Measurements from ENCODE around the gene OR6C6. TPM values are rescaled to one million over a fixed set of nuclear protein-coding genes. Genes with fewer than 3 reads are reported as not detected.
"Not testable (repeated sequence)": the region's sequence is repeated elsewhere in the genome, so short reads cannot be mapped to it uniquely, and the experiment has no call there.

OR6C6 gene
- total RNA-seq (not detected), polyA plus RNA-seq (not detected)

DNA sequence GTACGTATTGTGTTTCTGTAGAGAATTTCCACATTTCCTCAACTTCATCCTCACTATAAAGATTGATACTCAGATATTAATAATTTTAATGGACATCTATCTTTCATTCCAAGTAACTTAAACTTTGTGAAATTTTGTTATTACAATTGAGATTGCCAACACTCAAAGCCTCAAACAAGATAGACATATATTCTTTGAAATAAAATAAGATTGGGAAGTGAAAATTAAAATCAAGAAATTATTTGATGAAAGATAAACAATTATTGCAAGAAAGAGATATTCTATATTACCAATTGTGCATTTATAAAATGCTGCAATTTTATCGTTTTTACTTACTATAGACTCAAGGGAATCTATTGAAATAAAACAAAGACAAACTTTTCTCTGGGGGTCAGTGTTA, at the start of gene OR6C6:
OR6C6 (minus strand) TSS at position 101 of the 400 bp plus-strand sequence. CDS start 1,337 bp downstream, outside the sequence.
- H3K27me3 ChIP-seq (ENCODE audit: insufficient read depth, low read length, poor library complexity, severe bottlenecking), result no peaks in the 10 kb centered on the region
- peaks cover 5 to 45% of the 10 kb centered on the region in 2 donors for H3K27me3 Mint-ChIP-seq
- no peak for DNase-seq
- no peak within 1 kb of the TSS for H3K4me3 ChIP-seq (ENCODE audit: low read length)
- H3K4me3 Mint-ChIP-seq, result no peak within 1 kb of the TSS
- no peaks in the 10 kb centered on the region for H3K36me3 ChIP-seq (ENCODE audit: insufficient read depth, low read length)
- H3K9me3 Mint-ChIP-seq, result peaks cover 0 to 3% (median 0%) of the 10 kb centered on the region in 5 donors
- H3K27ac Mint-ChIP-seq, result no peak within 1 kb of the TSS
- no peaks in the 10 kb centered on the region for H3K36me3 Mint-ChIP-seq
- no peaks in the 10 kb centered on the region for H3K4me1 ChIP-seq (ENCODE audit: insufficient read depth, low read length)
- no peaks in the 10 kb centered on the region for H3K4me1 Mint-ChIP-seq
- POLR2A ChIA-PET, result no interaction called here
- H3K27ac ChIP-seq (ENCODE audit: low read depth, low read length), result no peak within 1 kb of the TSS
- CTCF ChIA-PET, result no interaction called here
- no peaks in the 10 kb centered on the region for H3K9me3 ChIP-seq (ENCODE audit: low read length)

DNA sequence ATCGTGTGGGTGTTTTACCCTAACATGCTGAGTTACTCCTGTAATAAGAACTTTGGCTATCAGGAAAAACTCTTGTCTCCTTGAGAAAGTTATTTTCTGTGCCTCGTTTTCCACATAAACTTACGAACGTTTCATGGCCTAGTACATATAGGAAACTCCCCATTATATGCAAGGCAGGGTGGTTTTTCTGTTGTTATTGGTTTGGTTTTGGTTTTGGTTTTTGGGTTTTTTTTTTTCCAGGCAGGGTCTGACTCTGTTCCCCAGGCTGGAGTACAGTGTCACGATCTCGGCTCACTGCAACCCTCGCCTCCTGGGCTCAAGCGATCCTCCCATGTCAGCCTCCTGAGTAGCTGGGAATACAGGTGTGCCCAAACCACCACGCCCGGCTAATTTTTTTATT, 39.6 kb upstream of the OR6C6 start:
- no peaks in the 10 kb centered on the region for H3K36me3 Mint-ChIP-seq
- Histone ChIP-seq H3K27ac (ENCODE audit: low read depth, low read length) (no peak overlapping the region), H3K4me1 (ENCODE audit: insufficient read depth, low read length) (no peaks in the 10 kb centered on the region), H3K9me3 (ENCODE audit: low read length) (no peaks in the 10 kb centered on the region), H3K4me3 (ENCODE audit: low read length) (no peak overlapping the region), H3K27me3 (ENCODE audit: insufficient read depth, low read length, poor library complexity, severe bottlenecking) (no peaks in the 10 kb centered on the region), H3K36me3 (ENCODE audit: insufficient read depth, low read length) (no peaks in the 10 kb centered on the region)
- peaks cover 9 to 23% of the 10 kb centered on the region in 2 donors for H3K27me3 Mint-ChIP-seq
- POLR2A ChIA-PET, result no interaction called here
- no peaks in the 10 kb centered on the region for H3K9me3 Mint-ChIP-seq
- no peak overlapping the region for H3K27ac Mint-ChIP-seq
- CTCF ChIA-PET, result no interaction called here
- H3K4me1 Mint-ChIP-seq, result no peaks in the 10 kb centered on the region
- no peak overlapping the region for H3K4me3 Mint-ChIP-seq
- DNase-seq, result no peak

DNA sequence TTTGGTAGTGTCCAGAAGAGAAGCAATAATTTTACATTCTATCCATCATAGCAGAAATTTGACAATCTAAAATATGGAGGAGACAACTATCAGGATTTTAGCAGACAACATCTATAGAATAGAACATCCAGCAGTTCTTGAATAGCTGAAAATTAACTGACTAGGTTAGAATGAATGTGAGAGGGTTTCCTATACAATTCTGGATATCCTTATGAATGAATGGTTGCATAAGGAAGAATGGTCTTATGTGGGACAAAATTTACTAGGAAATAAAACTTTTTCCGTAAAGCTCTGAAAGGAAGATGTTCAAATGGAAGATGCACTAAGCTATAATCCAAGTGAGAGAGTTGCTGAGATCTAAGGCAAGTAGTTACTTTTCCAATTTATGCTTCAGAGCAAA, 34.1 kb upstream of the OR6C6 start, which contains the start of gene OR6C3:
OR6C3 (plus strand) TSS at position 301 of the 400 bp plus-strand sequence. CDS start 955 bp downstream, outside the sequence.
- H3K27ac Mint-ChIP-seq, result no peak within 1 kb of the TSS
- POLR2A ChIA-PET, result no interaction called here

DNA sequence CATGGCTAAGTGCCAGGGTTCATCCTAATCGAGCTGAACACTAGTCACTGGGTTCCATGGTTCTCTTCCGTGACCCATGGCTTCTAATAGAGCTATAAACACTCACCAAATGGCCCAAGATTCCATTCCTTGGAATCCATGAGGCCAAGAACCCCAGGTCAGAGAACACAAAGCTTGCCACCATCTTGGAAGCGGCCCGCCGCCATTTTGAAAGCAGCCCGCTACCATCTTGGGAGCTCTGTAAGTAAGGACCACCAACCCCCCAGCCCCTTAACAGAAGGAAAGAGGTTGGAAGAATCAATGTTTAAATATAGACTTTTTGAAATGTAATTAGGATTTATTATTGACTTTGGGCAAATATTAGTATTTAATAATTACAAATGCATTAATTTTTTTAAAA, 29.4 kb upstream of the OR6C6 start:
- H3K36me3 ChIP-seq (ENCODE audit: insufficient read depth, low read length); H3K4me1 ChIP-seq (ENCODE audit: insufficient read depth, low read length); H3K9me3 Mint-ChIP-seq; H3K9me3 ChIP-seq (ENCODE audit: low read length); DNase-seq; H3K4me3 Mint-ChIP-seq; POLR2A ChIA-PET; H3K4me3 ChIP-seq (ENCODE audit: low read length); H3K36me3 Mint-ChIP-seq; H3K4me1 Mint-ChIP-seq; H3K27ac ChIP-seq (ENCODE audit: low read depth, low read length); H3K27me3 ChIP-seq (ENCODE audit: insufficient read depth, low read length, poor library complexity, severe bottlenecking); CTCF ChIA-PET: not testable (repeated sequence)
- Mint-ChIP-seq H3K27ac (peak overlapping the region in 1 of 8 donors; percentile 33), H3K27me3 (peaks cover 11 to 30% of the 10 kb centered on the region in 2 donors)

More for the DNA sequence above, 34.1 kb upstream of the OR6C6 start, which contains the start of gene OR6C3:
- Mint-ChIP-seq H3K4me1 (no peaks in the 10 kb centered on the region), H3K9me3 (no peaks in the 10 kb centered on the region), H3K4me3 (no peak within 1 kb of the TSS), H3K36me3 (no peaks in the 10 kb centered on the region), H3K27me3 (peaks cover 14 to 15% of the 10 kb centered on the region in 2 donors)
- CTCF ChIA-PET, result no interaction called here
- no peak for DNase-seq
- Histone ChIP-seq H3K27ac (ENCODE audit: low read depth, low read length) (no peak within 1 kb of the TSS), H3K9me3 (ENCODE audit: low read length) (no peaks in the 10 kb centered on the region), H3K4me1 (ENCODE audit: insufficient read depth, low read length) (no peaks in the 10 kb centered on the region), H3K4me3 (ENCODE audit: low read length) (no peak within 1 kb of the TSS), H3K36me3 (ENCODE audit: insufficient read depth, low read length) (no peaks in the 10 kb centered on the region), H3K27me3 (ENCODE audit: insufficient read depth, low read length, poor library complexity, severe bottlenecking) (no peaks in the 10 kb centered on the region)

DNA sequence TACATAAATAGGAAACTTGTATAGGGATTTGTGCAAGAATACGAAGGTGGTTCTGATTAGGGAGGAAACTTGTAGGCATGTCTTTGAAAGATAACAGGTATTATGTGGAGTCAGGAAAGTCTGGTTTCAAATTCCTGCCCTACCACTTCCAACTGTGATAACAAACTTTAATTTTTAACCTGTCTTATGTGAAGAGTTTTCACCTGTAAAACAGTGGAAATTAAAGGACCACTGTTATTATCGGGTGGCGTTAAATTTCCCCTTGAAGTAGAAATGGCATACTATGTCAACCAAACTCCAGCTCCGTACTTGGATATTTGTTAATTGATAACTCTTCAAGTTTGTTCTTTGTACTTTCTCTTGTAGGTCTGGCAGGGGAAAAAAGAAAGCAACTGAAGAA, 23.8 kb upstream of the OR6C6 start:
- no peak overlapping the region for H3K4me3 ChIP-seq (ENCODE audit: low read length)
- peaks cover 8 to 45% of the 10 kb centered on the region in 2 donors for H3K27me3 Mint-ChIP-seq
- H3K36me3 Mint-ChIP-seq, result no peaks in the 10 kb centered on the region
- H3K27ac ChIP-seq (ENCODE audit: low read depth, low read length), result no peak overlapping the region
- no peak overlapping the region for H3K4me3 Mint-ChIP-seq
- no peaks in the 10 kb centered on the region for H3K4me1 Mint-ChIP-seq
- H3K9me3 ChIP-seq (ENCODE audit: low read length), result no peaks in the 10 kb centered on the region
- ChIA-PET CTCF (no interaction called here), POLR2A (no interaction called here)
- H3K27ac Mint-ChIP-seq, result no peak overlapping the region
- H3K9me3 Mint-ChIP-seq, result peaks cover 0 to 4% (median 1%) of the 10 kb centered on the region in 5 donors
- no peaks in the 10 kb centered on the region for H3K36me3 ChIP-seq (ENCODE audit: insufficient read depth, low read length)
- no peak for DNase-seq
- H3K4me1 ChIP-seq (ENCODE audit: insufficient read depth, low read length), result no peaks in the 10 kb centered on the region
- no peaks in the 10 kb centered on the region for H3K27me3 ChIP-seq (ENCODE audit: insufficient read depth, low read length, poor library complexity, severe bottlenecking)

DNA sequence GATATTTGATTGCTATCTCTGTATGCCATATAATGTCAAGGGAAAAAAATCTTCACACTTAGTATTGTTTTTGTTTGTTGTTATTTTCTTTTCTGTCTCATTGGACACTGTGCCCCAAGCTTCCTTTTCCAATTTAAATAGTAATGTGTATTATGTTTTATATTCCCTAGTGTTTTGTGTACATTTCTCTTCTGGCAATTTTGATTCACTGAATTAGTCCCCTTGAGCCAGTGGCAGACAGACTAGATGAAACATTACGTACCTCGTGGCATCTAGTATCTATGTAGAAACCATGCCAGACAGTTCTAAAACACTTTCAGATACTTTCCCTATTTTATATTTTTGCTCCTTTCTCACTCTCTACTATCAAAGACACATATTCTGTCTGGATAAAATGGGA, 17.7 kb upstream of the OR6C6 start, which contains the start of gene OR6C1:
OR6C1 (plus strand) TSS at position 301 of the 400 bp plus-strand sequence. CDS start 6,257 bp downstream, outside the sequence.
- Mint-ChIP-seq H3K9me3 (peaks cover 0 to under 1% (median 0%) of the 10 kb centered on the region in 5 donors), H3K27me3 (peaks cover 2 to 50% of the 10 kb centered on the region in 2 donors), H3K4me1 (no peaks in the 10 kb centered on the region), H3K4me3 (no peak within 1 kb of the TSS), H3K36me3 (no peaks in the 10 kb centered on the region), H3K27ac (no peak within 1 kb of the TSS)
- ChIA-PET POLR2A (no interaction called here), CTCF (no interaction called here)
- H3K9me3 ChIP-seq (ENCODE audit: low read length), result no peaks in the 10 kb centered on the region
- H3K27ac ChIP-seq (ENCODE audit: low read depth, low read length), result no peak within 1 kb of the TSS
- no peaks in the 10 kb centered on the region for H3K27me3 ChIP-seq (ENCODE audit: insufficient read depth, low read length, poor library complexity, severe bottlenecking)
- H3K36me3 ChIP-seq (ENCODE audit: insufficient read depth, low read length), result no peaks in the 10 kb centered on the region
- H3K4me1 ChIP-seq (ENCODE audit: insufficient read depth, low read length), result no peaks in the 10 kb centered on the region
- no peak for DNase-seq
- H3K4me3 ChIP-seq (ENCODE audit: low read length), result no peak within 1 kb of the TSS

DNA sequence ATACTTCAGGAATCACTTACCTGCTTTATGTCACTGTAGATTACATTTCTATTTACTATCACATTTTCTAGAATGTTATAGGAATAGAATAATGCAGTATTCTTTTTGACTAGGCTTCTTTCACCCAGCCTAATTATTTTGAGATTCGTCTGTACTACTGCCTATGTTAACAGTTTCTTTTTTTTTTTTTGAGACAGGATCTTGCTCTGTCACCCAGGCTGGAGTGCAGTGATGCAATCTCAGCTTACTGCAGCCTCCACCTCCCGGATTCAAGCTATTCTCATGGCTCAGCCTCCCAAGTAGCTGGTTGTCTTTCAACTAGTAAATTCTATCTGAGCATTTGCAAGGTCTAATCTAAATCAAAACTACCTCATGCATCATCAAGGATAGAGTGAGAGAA, 6.4 kb downstream of the OR6C6 start:
- ChIA-PET CTCF (no interaction called here), POLR2A (no interaction called here)
- Mint-ChIP-seq H3K4me3 (no peak overlapping the region), H3K9me3 (no peaks in the 10 kb centered on the region), H3K4me1 (no peaks in the 10 kb centered on the region), H3K27me3 (peaks cover 9 to 50% of the 10 kb centered on the region in 2 donors), H3K27ac (no peak overlapping the region), H3K36me3 (no peaks in the 10 kb centered on the region)
- DNase-seq, result no peak
- Histone ChIP-seq H3K4me1 (ENCODE audit: insufficient read depth, low read length) (no peaks in the 10 kb centered on the region), H3K4me3 (ENCODE audit: low read length) (no peak overlapping the region), H3K36me3 (ENCODE audit: insufficient read depth, low read length) (no peaks in the 10 kb centered on the region), H3K27ac (ENCODE audit: low read depth, low read length) (no peak overlapping the region), H3K27me3 (ENCODE audit: insufficient read depth, low read length, poor library complexity, severe bottlenecking) (no peaks in the 10 kb centered on the region), H3K9me3 (ENCODE audit: low read length) (no peaks in the 10 kb centered on the region)

DNA sequence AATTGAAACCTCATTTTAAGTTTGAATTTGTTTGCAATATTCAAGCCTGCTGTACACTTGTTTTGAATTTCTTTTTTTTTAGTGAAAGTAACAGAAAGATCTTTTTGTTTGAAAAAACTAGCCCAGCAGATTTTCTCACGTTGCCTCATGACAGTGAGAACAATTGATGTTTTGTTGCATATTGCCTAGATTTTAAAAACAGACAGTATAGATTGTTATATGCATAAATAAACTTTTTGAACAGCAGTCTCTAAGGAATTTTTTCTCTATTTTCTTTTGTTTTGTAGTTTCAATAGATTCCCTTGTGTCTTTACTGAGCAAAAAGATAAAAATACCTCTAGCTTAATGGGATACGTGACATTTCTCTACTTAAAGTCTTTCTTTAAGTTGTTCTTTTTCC, 15.4 kb downstream of the OR6C6 start:
- Histone ChIP-seq H3K4me3 (ENCODE audit: low read length) (no peak overlapping the region), H3K27me3 (ENCODE audit: insufficient read depth, low read length, poor library complexity, severe bottlenecking) (peaks cover 5% of the 10 kb centered on the region), H3K4me1 (ENCODE audit: insufficient read depth, low read length) (no peaks in the 10 kb centered on the region), H3K9me3 (ENCODE audit: low read length) (no peaks in the 10 kb centered on the region), H3K27ac (ENCODE audit: low read depth, low read length) (no peak overlapping the region), H3K36me3 (ENCODE audit: insufficient read depth, low read length) (no peaks in the 10 kb centered on the region)
- no peak overlapping the region for H3K27ac Mint-ChIP-seq
- H3K4me1 Mint-ChIP-seq, result no peaks in the 10 kb centered on the region
- H3K4me3 Mint-ChIP-seq, result no peak overlapping the region
- DNase-seq, result no peak
- peaks cover 2 to 8% (median 4%) of the 10 kb centered on the region in 5 donors for H3K9me3 Mint-ChIP-seq
- H3K36me3 Mint-ChIP-seq, result no peaks in the 10 kb centered on the region
- H3K27me3 Mint-ChIP-seq, result peaks cover 13 to 56% of the 10 kb centered on the region in 2 donors
- ChIA-PET CTCF (no interaction called here), POLR2A (no interaction called here)

DNA sequence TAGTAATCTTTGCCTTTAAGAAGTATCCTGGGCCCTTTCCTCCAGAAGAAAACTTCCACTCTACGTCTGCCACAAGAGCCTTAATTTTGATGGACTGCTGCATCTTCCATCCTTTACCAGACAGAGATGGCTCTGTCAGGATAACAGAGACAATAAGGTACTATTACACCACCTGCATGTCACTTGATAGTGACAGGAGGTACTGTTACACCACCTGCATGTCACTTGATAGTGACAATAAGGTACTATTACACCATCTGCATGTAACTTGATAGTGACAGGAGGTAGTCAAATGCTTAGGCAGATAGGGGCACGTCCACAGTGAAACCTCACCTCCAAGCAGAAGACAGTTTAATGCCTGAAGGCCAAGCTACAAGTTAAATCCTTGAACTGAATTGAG, 38.1 kb downstream of the OR6C6 start:
- ChIA-PET POLR2A (no interaction called here), CTCF (no interaction called here)
- no peak overlapping the region for H3K4me3 Mint-ChIP-seq

More for the DNA sequence above, 38.1 kb downstream of the OR6C6 start:
- H3K9me3 Mint-ChIP-seq, result no peaks in the 10 kb centered on the region
- no peaks in the 10 kb centered on the region for H3K27me3 ChIP-seq (ENCODE audit: insufficient read depth, low read length, poor library complexity, severe bottlenecking)
- H3K27me3 Mint-ChIP-seq, result peaks cover 3 to 20% of the 10 kb centered on the region in 2 donors
- no peaks in the 10 kb centered on the region for H3K9me3 ChIP-seq (ENCODE audit: low read length)
- no peak for DNase-seq
- H3K4me3 ChIP-seq (ENCODE audit: low read length), result no peak overlapping the region
- no peaks in the 10 kb centered on the region for H3K36me3 Mint-ChIP-seq
- H3K4me1 Mint-ChIP-seq, result no peaks in the 10 kb centered on the region
- no peak overlapping the region for H3K27ac ChIP-seq (ENCODE audit: low read depth, low read length)
- no peaks in the 10 kb centered on the region for H3K4me1 ChIP-seq (ENCODE audit: insufficient read depth, low read length)
- no peaks in the 10 kb centered on the region for H3K36me3 ChIP-seq (ENCODE audit: insufficient read depth, low read length)
- H3K27ac Mint-ChIP-seq, result no peak overlapping the region
